WTC11 (cell line): ENCODE data around the gene TIGD3.

Experiments used
- CTCF ChIP-seq: fragments of 200-600 bp; IDR thresholded peaks from 2 replicates; pipeline ENCODE4 v1.8.0; 2022; ENCODE audit warnings: antibody characterized with exemption
- E2F1 ChIP-seq: sonication (generic); formaldehyde crosslinking; IDR thresholded peaks from 2 replicates; pipeline ENCODE4 v1.8.0; 2022; ENCODE audit warnings: mild to moderate bottlenecking, missing genetic modification reagents
- E2F4 ChIP-seq: sonication (generic); formaldehyde crosslinking; IDR thresholded peaks from 2 replicates; pipeline ENCODE4 v1.8.1; 2022; ENCODE audit warnings: low read depth, mild to moderate bottlenecking, moderate library complexity, missing genetic modification reagents, borderline replicate concordance
- ETV6 ChIP-seq: sonication (generic); formaldehyde crosslinking; IDR thresholded peaks from 2 replicates; pipeline ENCODE4 v1.8.1; 2022; ENCODE audit warnings: mild to moderate bottlenecking, missing genetic modification reagents
- IRF1 ChIP-seq: sonication (generic); formaldehyde crosslinking; IDR thresholded peaks from 2 replicates; pipeline ENCODE4 v1.8.0; 2023; ENCODE audit warnings: missing genetic modification reagents
- JUN ChIP-seq: sonication (generic); formaldehyde crosslinking; IDR thresholded peaks from 2 replicates; pipeline ENCODE4 v1.8.0; 2023; ENCODE audit warnings: mild to moderate bottlenecking, missing genetic modification reagents
- MLX ChIP-seq: sonication (generic); formaldehyde crosslinking; IDR thresholded peaks from 2 replicates; pipeline ENCODE4 v1.8.1; 2023; ENCODE audit warnings: mild to moderate bottlenecking, missing genetic modification reagents, moderate library complexity
- NR3C1 ChIP-seq: sonication (generic); formaldehyde crosslinking; conservative IDR thresholded peaks from 2 replicates; pipeline ENCODE4 v1.8.1; 2023; ENCODE audit warnings: low read depth, mild to moderate bottlenecking, missing genetic modification reagents
- SP1 ChIP-seq: sonication (generic); formaldehyde crosslinking; conservative IDR thresholded peaks from 2 replicates; pipeline ENCODE4 v1.8.1; 2022; ENCODE audit warnings: missing genetic modification reagents
- STAT6 ChIP-seq: sonication (generic); formaldehyde crosslinking; conservative IDR thresholded peaks from 2 replicates; pipeline ENCODE4 v1.8.1; 2023; ENCODE audit warnings: mild to moderate bottlenecking, low read depth, missing genetic modification reagents, moderate library complexity
- USF2 ChIP-seq: sonication (generic); formaldehyde crosslinking; IDR thresholded peaks from 2 replicates; pipeline ENCODE4 v1.8.1; 2023; ENCODE audit warnings: mild to moderate bottlenecking, missing genetic modification reagents, moderate library complexity
- ZBTB21 ChIP-seq: sonication (generic); formaldehyde crosslinking; IDR thresholded peaks from 2 replicates; pipeline ENCODE4 v1.8.1; 2023; ENCODE audit warnings: mild to moderate bottlenecking, missing genetic modification reagents, borderline replicate concordance
- ZBTB43 ChIP-seq: sonication (generic); formaldehyde crosslinking; IDR thresholded peaks from 2 replicates; pipeline ENCODE4 v1.8.1; 2023; ENCODE audit warnings: mild to moderate bottlenecking, missing genetic modification reagents
- ZNF281 ChIP-seq: sonication (generic); formaldehyde crosslinking; IDR thresholded peaks from 2 replicates; pipeline ENCODE4 v1.8.0; 2023; ENCODE audit warnings: mild to moderate bottlenecking, missing genetic modification reagents

GRCh38 chr11:65353900-65354264, 669 bp upstream of the TIGD3 start:
- no peak for TF ChIP-seq NR3C1
- no peak for TF ChIP-seq USF2 (CRISPR knock-in tag)
- TF ChIP-seq ZNF281 = no peak
- no peak for TF ChIP-seq CTCF
- TF ChIP-seq E2F4 = no peak
- no peak for TF ChIP-seq MLX (CRISPR knock-in tag)
- no peak for TF ChIP-seq STAT6 (CRISPR knock-in tag)
- no peak for TF ChIP-seq JUN (CRISPR knock-in tag)
- TF ChIP-seq E2F1 = no peak
- TF ChIP-seq ETV6 (CRISPR knock-in tag) = no peak
- no peak for TF ChIP-seq ZBTB21 (CRISPR knock-in tag)
- TF ChIP-seq ZBTB43 (CRISPR knock-in tag) = no peak
- TF ChIP-seq IRF1 (CRISPR knock-in tag) = no peak
- no peak for TF ChIP-seq SP1 (CRISPR knock-in tag)
